ENCODE measurements around the gene ZBTB20.
"Not testable (repeated sequence)": the region's sequence is repeated elsewhere in the genome, so short reads cannot be mapped to it uniquely, and the experiment has no call there.

The ZBTB20 gene

GRCh38 chr3:115110830-115111229 lies 36.3 kb downstream of the ZBTB20 start:
- no peaks in the 10 kb centered on the region for H4K20me1 ChIP-seq (ENCODE audit: insufficient read depth, low read length)
- H3K4me3 ChIP-seq (ENCODE audit: low read length), result no peak overlapping the region
- no peak for DNase-seq
- H3K9me3 ChIP-seq (replicated peaks; ENCODE audit: insufficient read depth, low read length), result no peaks in the 10 kb centered on the region
- no peaks in the 10 kb centered on the region for H3K36me3 ChIP-seq (replicated peaks; ENCODE audit: insufficient read depth, low read length)
- H3K27me3 ChIP-seq (replicated peaks; ENCODE audit: insufficient read depth, low read length), result no peaks in the 10 kb centered on the region
- no peaks in the 10 kb centered on the region for H3K4me1 ChIP-seq (ENCODE audit: low read length)
- H3K9ac ChIP-seq (ENCODE audit: low read length), result no peak overlapping the region
- no peaks in the 10 kb centered on the region for H3K9me2 ChIP-seq (replicated peaks; ENCODE audit: insufficient read depth, low read length)
- H3K4me2 ChIP-seq (ENCODE audit: low read depth, low read length), result no peak overlapping the region
- H3K79me2 ChIP-seq (ENCODE audit: low read length), result no peaks in the 10 kb centered on the region
- H3F3A ChIP-seq (ENCODE audit: insufficient read depth, low read length), result no peaks in the 10 kb centered on the region
- H3K27ac ChIP-seq (ENCODE audit: low read length), result no peak overlapping the region
- TF ChIP-seq CTCF (IDR thresholded peaks at IDR 0.05; ENCODE audit: low read length), result no peak
- TF ChIP-seq EZH2phosphoT487 (IDR thresholded peaks at IDR 0.05; ENCODE audit: low read length), result no peak
- no peak for TF ChIP-seq EZH2 (optimal IDR thresholded peaks at IDR 0.05; ENCODE audit: low read depth, low read length)
- H2AFZ ChIP-seq (ENCODE audit: low read length), result no peak overlapping the region

- not testable (repeated sequence) for H3K36me3 ChIP-seq (replicated peaks; ENCODE audit: insufficient read depth, low read length); H3K27me3 ChIP-seq (replicated peaks; ENCODE audit: insufficient read depth, low read length); H3K9me3 ChIP-seq (replicated peaks; ENCODE audit: insufficient read depth, low read length); H4K20me1 ChIP-seq (ENCODE audit: insufficient read depth, low read length); H3K9me2 ChIP-seq (replicated peaks; ENCODE audit: insufficient read depth, low read length); H3K27ac ChIP-seq (ENCODE audit: low read length); H3K9ac ChIP-seq (ENCODE audit: low read length); H3K4me1 ChIP-seq (ENCODE audit: low read length); H3F3A ChIP-seq (ENCODE audit: insufficient read depth, low read length); DNase-seq; H3K4me2 ChIP-seq (ENCODE audit: low read depth, low read length); H3K79me2 ChIP-seq (ENCODE audit: low read length); H2AFZ ChIP-seq (ENCODE audit: low read length); H3K4me3 ChIP-seq (ENCODE audit: low read length)
Observed at GRCh38 chr3:115110066-115110465, 37.0 kb downstream of the ZBTB20 start.

- TF ChIP-seq EZH2 (optimal IDR thresholded peaks at IDR 0.05; ENCODE audit: low read depth, low read length), result no peak
- TF ChIP-seq EZH2phosphoT487 (IDR thresholded peaks at IDR 0.05; ENCODE audit: low read length), result no peak
- no peak for TF ChIP-seq CTCF (IDR thresholded peaks at IDR 0.05; ENCODE audit: low read length)
- H3K9me3 ChIP-seq (replicated peaks; ENCODE audit: insufficient read depth, low read length), result no peaks in the 10 kb centered on the region
- no peaks in the 10 kb centered on the region for H3K36me3 ChIP-seq (replicated peaks; ENCODE audit: insufficient read depth, low read length)
- no peaks in the 10 kb centered on the region for H4K20me1 ChIP-seq (ENCODE audit: insufficient read depth, low read length)
- no peak overlapping the region for H2AFZ ChIP-seq (ENCODE audit: low read length)
- H3F3A ChIP-seq (ENCODE audit: insufficient read depth, low read length), result no peaks in the 10 kb centered on the region
- H3K4me2 ChIP-seq (ENCODE audit: low read depth, low read length), result no peak overlapping the region
- no peaks in the 10 kb centered on the region for H3K4me1 ChIP-seq (ENCODE audit: low read length)
- no peak overlapping the region for H3K27ac ChIP-seq (ENCODE audit: low read length)
- no peaks in the 10 kb centered on the region for H3K27me3 ChIP-seq (replicated peaks; ENCODE audit: insufficient read depth, low read length)
- no peak for DNase-seq
- no peaks in the 10 kb centered on the region for H3K9me2 ChIP-seq (replicated peaks; ENCODE audit: insufficient read depth, low read length)
- no peak overlapping the region for H3K4me3 ChIP-seq (ENCODE audit: low read length)
- H3K79me2 ChIP-seq (ENCODE audit: low read length), result no peaks in the 10 kb centered on the region
- no peak overlapping the region for H3K9ac ChIP-seq (ENCODE audit: low read length)
Observed at GRCh38 chr3:115108614-115109013, 38.5 kb downstream of the ZBTB20 start.

- TF ChIP-seq CTCF (IDR thresholded peaks at IDR 0.05; ENCODE audit: low read length), result no peak
- no peak for TF ChIP-seq EZH2 (optimal IDR thresholded peaks at IDR 0.05; ENCODE audit: low read depth, low read length)
- no peak for DNase-seq
- Histone ChIP-seq H3F3A (ENCODE audit: insufficient read depth, low read length) (no peaks in the 10 kb centered on the region; the same call in 1 of the 2 replicates), H3K9me2 (replicated peaks; ENCODE audit: insufficient read depth, low read length) (no peaks in the 10 kb centered on the region), H4K20me1 (ENCODE audit: insufficient read depth, low read length) (no peaks in the 10 kb centered on the region), H3K27ac (ENCODE audit: low read length) (no peak overlapping the region), H3K4me2 (ENCODE audit: low read depth, low read length) (no peak overlapping the region), H2AFZ (ENCODE audit: low read length) (no peak overlapping the region), H3K9ac (ENCODE audit: low read length) (no peak overlapping the region), H3K36me3 (replicated peaks; ENCODE audit: insufficient read depth, low read length) (no peaks in the 10 kb centered on the region), H3K9me3 (replicated peaks; ENCODE audit: insufficient read depth, low read length) (no peaks in the 10 kb centered on the region), H3K27me3 (replicated peaks; ENCODE audit: insufficient read depth, low read length) (no peaks in the 10 kb centered on the region), H3K4me3 (ENCODE audit: low read length) (no peak overlapping the region), H3K4me1 (ENCODE audit: low read length) (no peaks in the 10 kb centered on the region), H3K79me2 (ENCODE audit: low read length) (no peaks in the 10 kb centered on the region)
Observed at GRCh38 chr3:115102046-115102445, 45.0 kb downstream of the ZBTB20 start.

Data from MM.1S (cell line).